ENCODE measurements around the gene FOXG1. TPM values are rescaled to one million over a fixed set of nuclear protein-coding genes. Genes with fewer than 3 reads are reported as not detected.

Gene FOXG1
- total RNA-seq, 6 experiments from 2014 or later = not detected

DNA sequence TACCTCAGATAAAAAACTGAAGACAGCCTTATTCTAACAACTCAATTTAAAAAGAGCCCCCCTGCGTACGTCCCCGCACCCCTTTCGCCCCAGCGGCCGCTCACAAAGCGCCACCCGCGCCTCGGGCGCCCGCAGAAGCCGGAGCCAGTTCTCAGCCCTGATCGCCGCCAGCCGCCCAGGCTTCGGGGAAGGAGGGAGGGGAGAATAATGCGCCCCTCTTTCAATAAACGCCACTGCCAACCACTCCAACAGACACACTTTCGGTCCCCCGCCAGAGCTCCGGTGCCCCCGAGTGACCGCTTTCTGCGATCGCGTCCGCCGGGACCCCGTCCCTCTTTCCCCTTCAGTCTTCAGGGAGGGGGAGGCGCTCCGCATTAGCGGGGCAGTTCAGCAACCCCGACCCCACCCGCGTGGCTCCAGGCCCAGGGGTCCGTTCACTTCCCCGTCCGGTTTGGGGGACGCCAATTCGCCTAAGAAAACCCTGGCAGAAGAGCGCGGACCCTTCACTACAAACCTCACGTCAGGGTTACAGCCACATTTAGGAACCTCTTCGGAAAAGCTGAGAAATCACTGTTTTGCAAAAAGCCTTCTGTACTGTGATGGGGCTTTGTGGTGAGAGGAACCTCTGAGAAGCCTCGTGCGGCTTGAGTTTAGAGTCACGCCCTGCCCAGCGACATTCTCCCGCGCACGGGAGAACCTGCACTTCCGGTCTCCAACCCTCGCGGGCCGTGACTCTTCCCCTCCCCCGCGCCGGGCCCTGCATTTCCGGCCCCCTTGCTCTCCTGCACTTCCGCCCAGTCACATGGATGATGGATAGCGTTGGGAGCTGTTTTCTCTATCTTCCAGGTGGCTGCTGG lies 18.7 kb downstream of the FOXG1 start:
- H3K36me3 ChIP-seq = no peaks in the 10 kb centered on the region
- WGBS (ENCODE audit: insufficient coverage, low coverage, low lambda C conversion rate, missing lambda C conversion rate) = 6% methylated on average over 45 of the region's 62 CpGs
- H3K27ac ChIP-seq = no peak overlapping the region
- peaks cover 0 to 24% of the 10 kb centered on the region in 2 donors for H3K27me3 ChIP-seq
- H3K4me3 ChIP-seq = no peak overlapping the region
- H3K4me1 ChIP-seq = peaks cover 0 to 7% (median 0%) of the 10 kb centered on the region in 4 donors
- no peaks in the 10 kb centered on the region for H3K9me3 ChIP-seq
- DNase-seq (no peak), ATAC-seq (no peak)
- intact Hi-C loops (cut with DNase I) = no loop called here
- TF ChIP-seq POLR2A (IDR thresholded peaks at IDR 0.05) (no peak), CTCF (IDR thresholded peaks at IDR 0.05) (no peak)

- no peak for DNase-seq
- H3K9me3 ChIP-seq = no peaks in the 10 kb centered on the region
- no peaks in the 10 kb centered on the region for H3K36me3 ChIP-seq
- ATAC-seq = no peak
- intact Hi-C loops (cut with DNase I) = no loop called here
- no peaks in the 10 kb centered on the region for H3K4me1 ChIP-seq
- H3K4me3 ChIP-seq = no peak overlapping the region
- no peak overlapping the region for H3K27ac ChIP-seq
- TF ChIP-seq CTCF (IDR thresholded peaks at IDR 0.05) (no peak), POLR2A (IDR thresholded peaks at IDR 0.05) (no peak)
- 53% methylated on average over 1 of the region's 1 CpG for WGBS (ENCODE audit: insufficient coverage, low coverage, low lambda C conversion rate, missing lambda C conversion rate)
- no peaks in the 10 kb centered on the region for H3K27me3 ChIP-seq
Measured at GRCh38 chr14:28807518-28807917, 40.9 kb downstream of the FOXG1 start.

DNA sequence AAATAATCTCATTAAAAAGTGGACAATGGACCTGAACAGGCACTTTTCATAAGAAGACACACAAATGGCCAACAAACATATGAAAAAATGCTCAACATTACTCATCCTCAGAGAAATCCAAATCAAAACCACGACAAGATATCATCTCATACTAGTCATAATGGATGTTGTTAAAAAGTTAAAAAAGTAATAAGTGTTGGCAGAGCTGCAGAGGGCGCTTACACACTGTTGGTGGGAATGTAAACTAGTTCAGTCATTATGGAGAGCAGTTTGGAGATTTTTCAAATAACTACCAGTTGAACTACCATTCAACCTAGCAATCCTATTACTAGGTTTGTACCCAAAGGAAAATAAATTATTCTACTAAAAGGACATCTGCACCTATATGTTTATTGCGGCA lies 47.2 kb downstream of the FOXG1 start:
- ATAC-seq = no peak
- DNase-seq = no peak
- no peak overlapping the region for H3K27ac ChIP-seq
- intact Hi-C loops (cut with DNase I) = no loop called here
- TF ChIP-seq POLR2A (IDR thresholded peaks at IDR 0.05) (no peak), CTCF (IDR thresholded peaks at IDR 0.05) (no peak)
- H3K4me3 ChIP-seq = no peak overlapping the region
- H3K9me3 ChIP-seq = no peaks in the 10 kb centered on the region
- H3K36me3 ChIP-seq = no peaks in the 10 kb centered on the region
- H3K27me3 ChIP-seq = no peaks in the 10 kb centered on the region
- no peaks in the 10 kb centered on the region for H3K4me1 ChIP-seq
- 56% methylated on average over 3 of the region's 3 CpGs for WGBS (ENCODE audit: insufficient coverage, low coverage, low lambda C conversion rate, missing lambda C conversion rate)
